ENCODE data around the gene CDC42BPB.

DNA sequence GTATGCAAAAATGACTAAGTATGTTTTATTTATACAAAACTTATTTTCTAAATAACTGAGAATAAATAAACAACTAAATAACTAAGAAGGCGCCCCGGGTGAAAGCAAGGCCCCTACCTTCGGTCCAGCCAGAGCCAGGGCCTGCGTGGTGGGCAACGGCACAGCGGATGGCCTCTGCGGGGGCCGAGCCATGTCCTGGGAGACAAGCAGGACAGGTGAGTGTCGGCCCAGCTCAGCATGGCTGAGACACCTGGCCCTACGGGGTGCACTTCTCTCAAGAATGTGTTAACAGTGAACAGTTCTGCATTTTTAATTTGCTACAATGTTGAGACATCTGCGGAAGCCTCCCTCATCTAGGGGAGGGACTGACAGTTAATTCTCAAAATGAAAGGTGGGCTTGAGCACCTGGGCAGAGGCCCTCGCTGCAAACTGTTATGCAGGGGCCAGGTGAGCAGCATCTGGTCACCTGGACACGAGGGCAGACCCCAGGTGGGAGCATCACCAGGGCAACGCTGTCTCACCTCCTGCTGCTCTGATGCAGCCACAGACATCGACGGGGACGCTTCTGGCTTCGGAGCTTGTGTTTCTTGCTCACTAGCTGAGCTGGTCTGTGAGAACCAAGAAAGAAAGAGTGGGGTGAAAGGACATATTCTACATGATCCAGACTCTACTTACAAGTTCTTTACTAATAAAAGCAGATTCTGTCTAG lies 103.1 kb downstream of the CDC42BPB start:
- TF ChIP-seq, protein P1, sequence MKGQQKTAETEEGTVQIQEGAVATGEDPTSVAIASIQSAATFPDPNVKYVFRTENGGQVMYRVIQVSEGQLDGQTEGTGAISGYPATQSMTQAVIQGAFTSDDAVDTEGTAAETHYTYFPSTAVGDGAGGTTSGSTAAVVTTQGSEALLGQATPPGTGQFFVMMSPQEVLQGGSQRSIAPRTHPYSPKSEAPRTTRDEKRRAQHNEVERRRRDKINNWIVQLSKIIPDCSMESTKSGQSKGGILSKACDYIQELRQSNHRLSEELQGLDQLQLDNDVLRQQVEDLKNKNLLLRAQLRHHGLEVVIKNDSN (IDR thresholded peaks at IDR 0.05; ENCODE audit: borderline replicate concordance, low read depth): no peak
- TF ChIP-seq FOSL2 (IDR thresholded peaks at IDR 0.05; ENCODE audit: borderline replicate concordance, low read depth) (no peak), TEAD4 (IDR thresholded peaks at IDR 0.05; ENCODE audit: borderline replicate concordance, insufficient read depth) (no peak), YY1 (IDR thresholded peaks at IDR 0.05; ENCODE audit: low read depth) (no peak), SIN3A (IDR thresholded peaks at IDR 0.05; ENCODE audit: borderline replicate concordance, low read depth, low read length) (no peak), NFIC (IDR thresholded peaks at IDR 0.05; ENCODE audit: borderline replicate concordance) (no peak)
- TF ChIP-seq, protein P2, sequence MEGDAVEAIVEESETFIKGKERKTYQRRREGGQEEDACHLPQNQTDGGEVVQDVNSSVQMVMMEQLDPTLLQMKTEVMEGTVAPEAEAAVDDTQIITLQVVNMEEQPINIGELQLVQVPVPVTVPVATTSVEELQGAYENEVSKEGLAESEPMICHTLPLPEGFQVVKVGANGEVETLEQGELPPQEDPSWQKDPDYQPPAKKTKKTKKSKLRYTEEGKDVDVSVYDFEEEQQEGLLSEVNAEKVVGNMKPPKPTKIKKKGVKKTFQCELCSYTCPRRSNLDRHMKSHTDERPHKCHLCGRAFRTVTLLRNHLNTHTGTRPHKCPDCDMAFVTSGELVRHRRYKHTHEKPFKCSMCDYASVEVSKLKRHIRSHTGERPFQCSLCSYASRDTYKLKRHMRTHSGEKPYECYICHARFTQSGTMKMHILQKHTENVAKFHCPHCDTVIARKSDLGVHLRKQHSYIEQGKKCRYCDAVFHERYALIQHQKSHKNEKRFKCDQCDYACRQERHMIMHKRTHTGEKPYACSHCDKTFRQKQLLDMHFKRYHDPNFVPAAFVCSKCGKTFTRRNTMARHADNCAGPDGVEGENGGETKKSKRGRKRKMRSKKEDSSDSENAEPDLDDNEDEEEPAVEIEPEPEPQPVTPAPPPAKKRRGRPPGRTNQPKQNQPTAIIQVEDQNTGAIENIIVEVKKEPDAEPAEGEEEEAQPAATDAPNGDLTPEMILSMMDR (IDR thresholded peaks at IDR 0.05): no peak
- TF ChIP-seq, protein P3, sequence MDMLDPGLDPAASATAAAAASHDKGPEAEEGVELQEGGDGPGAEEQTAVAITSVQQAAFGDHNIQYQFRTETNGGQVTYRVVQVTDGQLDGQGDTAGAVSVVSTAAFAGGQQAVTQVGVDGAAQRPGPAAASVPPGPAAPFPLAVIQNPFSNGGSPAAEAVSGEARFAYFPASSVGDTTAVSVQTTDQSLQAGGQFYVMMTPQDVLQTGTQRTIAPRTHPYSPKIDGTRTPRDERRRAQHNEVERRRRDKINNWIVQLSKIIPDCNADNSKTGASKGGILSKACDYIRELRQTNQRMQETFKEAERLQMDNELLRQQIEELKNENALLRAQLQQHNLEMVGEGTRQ (IDR thresholded peaks at IDR 0.05; ENCODE audit: borderline replicate concordance, low read depth, low read length): no peak
